ENCODE results near the gene RXFP2.

RXFP2 gene

GRCh38 chr13:31768351-31768750 lies 29.0 kb downstream of the RXFP2 start:
- DNase-seq: no peak

- no peak for DNase-seq
These were observed 30.2 kb downstream of the RXFP2 start for GRCh38 chr13:31769575-31769974.

GRCh38 chr13:31772231-31772630 lies 32.9 kb downstream of the RXFP2 start:
- DNase-seq: no peak

- no peak for DNase-seq
These were observed 34.2 kb downstream of the RXFP2 start for GRCh38 chr13:31773538-31773937.

GRCh38 chr13:31774186-31774750 lies 34.9 kb downstream of the RXFP2 start:
- no peak for DNase-seq

GRCh38 chr13:31775148-31775547 lies 35.8 kb downstream of the RXFP2 start:
- DNase-seq: no peak

GRCh38 chr13:31775686-31776085 lies 36.4 kb downstream of the RXFP2 start:
- DNase-seq: no peak

GRCh38 chr13:31781064-31781463 lies 41.7 kb downstream of the RXFP2 start:
- DNase-seq: no peak

GRCh38 chr13:31786011-31786410 lies 46.7 kb downstream of the RXFP2 start:
- DNase-seq: no peak

- DNase-seq: no peak
These were observed 51.7 kb downstream of the RXFP2 start for GRCh38 chr13:31790992-31791391.

- DNase-seq: no peak
These were observed 53.9 kb downstream of the RXFP2 start for GRCh38 chr13:31793246-31793645.

- DNase-seq: no peak
These were observed 55.1 kb downstream of the RXFP2 start for GRCh38 chr13:31794452-31794851.

GRCh38 chr13:31797154-31797775 lies 57.9 kb downstream of the RXFP2 start:
- no peak for DNase-seq

GRCh38 chr13:31798189-31798588 lies 58.9 kb downstream of the RXFP2 start:
- DNase-seq: no peak

GRCh38 chr13:31801088-31801487 lies 61.8 kb downstream of the RXFP2 start:
- DNase-seq: no peak

GRCh38 chr13:31803311-31803710 lies 64.0 kb downstream of the RXFP2 start:
- peak; percentile 79 for DNase-seq

- peak; percentile 92 for DNase-seq
These were observed 66.5 kb downstream of the RXFP2 start for GRCh38 chr13:31805841-31806240.

- peak; percentile 91 for DNase-seq
These were observed 67.8 kb downstream of the RXFP2 start for GRCh38 chr13:31807090-31807541.

- no peak for DNase-seq
These were observed 75.2 kb downstream of the RXFP2 start for GRCh38 chr13:31814536-31814935.

GRCh38 chr13:31815361-31816144 lies 76.2 kb downstream of the RXFP2 start:
- no peak for DNase-seq

GRCh38 chr13:31818236-31818635 lies 78.9 kb downstream of the RXFP2 start:
- DNase-seq: no peak

- DNase-seq: peak; percentile 15
These were observed 85.6 kb downstream of the RXFP2 start for GRCh38 chr13:31824705-31825517.

- no peak for DNase-seq
These were observed 87.2 kb downstream of the RXFP2 start for GRCh38 chr13:31826521-31826920.

Data from GF-D8 (cell line).